HepG2 (cell line): ENCODE data around the gene MYO18B. TPM values are rescaled to one million over a fixed set of nuclear protein-coding genes. Genes with fewer than 3 reads are reported as not detected.
A peak's percentile ranks its signal among the peaks of the same experiment; 100 is the strongest.

Experiments used
- ATAC-seq: fragments of 200-7000 bp; cut with Tn5 transposase; 3 replicates; pipeline ENCODE4 v1.9.1; 2020; ENCODE audit warnings: mild to moderate bottlenecking, moderate library complexity
- BruUV-seq: library from RNA; stranded (reverse); fragments of 400-500 nt; replicated peaks from 2 replicates; lab custom pipeline; 2021; lab: Mats Ljungman, UMichigan
- CTCF ChIA-PET: fragments of 300-600 bp; formaldehyde crosslinking; extraction: SDS; loops from one replicate; lab custom pipeline; 2021; ENCODE audit warnings: low total read pairs, inconsistent platforms, low intra/inter-chr PET ratio; lab: Yijun Ruan, JAX
- POLR2A ChIA-PET: fragments of 350-600 bp; sonication (Branson Sonifier 250); formaldehyde crosslinking; loops from one replicate; lab custom pipeline; 2020; ENCODE audit warnings: antibody characterized with exemption, inconsistent platforms; lab: Yijun Ruan, JAX
- DNase-seq: peaks from one replicate; pipeline ENCODE4 v3.0.0-alpha.2; 2015; ENCODE audit warnings: low spot score
- FAIRE-seq: peaks from 3 replicates; lab custom pipeline; 2011; peaks lifted over from hg19 to GRCh38; lab: Jason Lieb, UNC
- H2AFZ ChIP-seq: one replicate; pipeline ENCODE4 v1.6.1; 2011; ENCODE audit warnings: low read length, inconsistent platforms
- H3K27ac ChIP-seq: fragments of 300-600 bp; 3 replicates; pipeline ENCODE4 v1.8.0; 2011; ENCODE audit warnings: mixed run types, mild to moderate bottlenecking, mixed read lengths, low read length, inconsistent platforms; ENCODE audit not compliant: insufficient read depth; ENCODE audit errors: extremely low read length
- H3K27me3 ChIP-seq, 2 experiments: fragments of 200-600 bp in 1 of 2; 2 replicates in 1 of 2; 3 replicates in 1 of 2; pipeline versions ENCODE4 v1.6.0 to v1.8.0; 2011; ENCODE audit warnings: low read length in 2 of 2, mild to moderate bottlenecking in 2 of 2, moderate library complexity in 2 of 2, inconsistent platforms in 1 of 2; ENCODE audit not compliant: insufficient read depth in 2 of 2, control insufficient read depth in 1 of 2
- H3K36me3 ChIP-seq, 2 experiments: fragments of 200-600 bp in 1 of 2; replicated peaks in 1 of 2; 2 replicates in 1 of 2; 3 replicates in 1 of 2; pipeline versions ENCODE4 v1.5.1 to v1.8.0; 2011; ENCODE audit warnings: low read length in 2 of 2, inconsistent platforms in 1 of 2; ENCODE audit not compliant: insufficient read depth in 2 of 2, control insufficient read depth in 1 of 2
- H3K4me1 ChIP-seq: 2 replicates; pipeline ENCODE4 v1.5.1; 2012; ENCODE audit warnings: low read length, inconsistent platforms; ENCODE audit not compliant: insufficient read depth
- H3K4me2 ChIP-seq: 2 replicates; pipeline ENCODE4 v1.6.0; 2011; ENCODE audit warnings: low read depth, low read length, inconsistent platforms
- H3K4me3 ChIP-seq, 3 experiments: fragments of 200-600 bp in 1 of 3; sonication (generic), shearing (Covaris generic) in 1 of 3; replicated peaks in 1 of 3; 2 replicates each; pipeline ENCODE4 v1.5.1; 2011 to 2016; ENCODE audit warnings: low read length in 3 of 3, inconsistent platforms in 2 of 3, low read depth in 2 of 3, mild to moderate bottlenecking in 2 of 3, control low read depth in 1 of 3, mixed read lengths in 1 of 3; ENCODE audit not compliant: insufficient read depth in 1 of 3
- H3K79me2 ChIP-seq: one replicate; pipeline ENCODE4 v1.6.1; 2011; ENCODE audit warnings: low read length, inconsistent platforms; ENCODE audit not compliant: insufficient read depth
- H3K9ac ChIP-seq: 2 replicates; pipeline ENCODE4 v1.6.0; 2011; ENCODE audit warnings: mild to moderate bottlenecking, low read depth, low read length, inconsistent platforms; ENCODE audit not compliant: insufficient read depth
- H3K9me3 ChIP-seq: 2 replicates; pipeline ENCODE4 v1.5.1; 2012; ENCODE audit warnings: mild to moderate bottlenecking, low read length
- H4K20me1 ChIP-seq: 2 replicates; pipeline ENCODE4 v1.6.0; 2011; ENCODE audit warnings: inconsistent platforms, mild to moderate bottlenecking, low read length, moderate library complexity; ENCODE audit not compliant: insufficient read depth
- ELK4 ChIP-seq: sonication (generic); formaldehyde crosslinking; IDR thresholded peaks from 2 replicates; pipeline ENCODE4 v1.9.0; 2021; ENCODE audit warnings: missing genetic modification reagents, borderline replicate concordance
- FLYWCH1 ChIP-seq: sonication (generic); formaldehyde crosslinking; IDR thresholded peaks from 2 replicates; pipeline ENCODE4 v1.8.1; 2023; ENCODE audit warnings: mild to moderate bottlenecking, missing genetic modification reagents
- HMGA1 ChIP-seq: sonication (generic); formaldehyde crosslinking; conservative IDR thresholded peaks from 2 replicates; pipeline ENCODE4 v1.4.0; 2020; ENCODE audit warnings: missing genetic modification reagents
- NKX3-1 ChIP-seq: sonication (generic); formaldehyde crosslinking; IDR thresholded peaks from 2 replicates; pipeline ENCODE4 v1.5.0; 2020; ENCODE audit warnings: missing genetic modification reagents
- PAX8 ChIP-seq: sonication (generic); formaldehyde crosslinking; IDR thresholded peaks from 2 replicates; pipeline ENCODE4 v1.8.0; 2022; ENCODE audit warnings: mild to moderate bottlenecking, missing genetic modification reagents, borderline replicate concordance
- PCBP2 ChIP-seq: fragments of 200-400 bp; formaldehyde crosslinking; optimal IDR thresholded peaks from 2 replicates; pipeline ENCODE3; 2018; ENCODE audit warnings: low read length, low read depth; ENCODE audit not compliant: poor library complexity, severe bottlenecking
- PLRG1 ChIP-seq: fragments of 450-650 bp; conservative IDR thresholded peaks from 2 replicates; pipeline ENCODE4 v1.6.1; 2016
- STAG1 ChIP-seq: sonication (generic); formaldehyde crosslinking; IDR thresholded peaks from 2 replicates; pipeline ENCODE4 v1.4.0; 2020; ENCODE audit warnings: missing genetic modification reagents
- THYN1 ChIP-seq: sonication (generic); formaldehyde crosslinking; IDR thresholded peaks from 2 replicates; pipeline ENCODE4 v1.8.1; 2023; ENCODE audit warnings: low read depth, mild to moderate bottlenecking, moderate library complexity, missing genetic modification reagents, borderline replicate concordance
- ZNF383 ChIP-seq: sonication (generic); formaldehyde crosslinking; IDR thresholded peaks from 2 replicates; pipeline ENCODE4 v1.4.0; 2020; ENCODE audit warnings: missing genetic modification reagents, mild to moderate bottlenecking, borderline replicate concordance
- ZNF407 ChIP-seq: sonication (generic); formaldehyde crosslinking; IDR thresholded peaks from one replicate; pipeline ENCODE4 v1.5.1; 2020; ENCODE audit warnings: mild to moderate bottlenecking, missing genetic modification reagents; ENCODE audit errors: not compliant biosample characterization
- ZNF589 ChIP-seq: sonication (generic); formaldehyde crosslinking; conservative IDR thresholded peaks from 2 replicates; pipeline ENCODE4 v1.8.0; 2022; ENCODE audit warnings: mild to moderate bottlenecking, moderate library complexity, missing genetic modification reagents
- ZNF746 ChIP-seq: sonication (generic); formaldehyde crosslinking; IDR thresholded peaks from 2 replicates; pipeline ENCODE4 v1.8.0; 2022; ENCODE audit warnings: mild to moderate bottlenecking, missing genetic modification reagents
- ZNF83 ChIP-seq: sonication (generic); formaldehyde crosslinking; IDR thresholded peaks from 2 replicates; pipeline ENCODE4 v1.4.0; 2020; ENCODE audit warnings: missing genetic modification reagents, mild to moderate bottlenecking, borderline replicate concordance
- WGBS: methylation state at CpG from one replicate; pipeline ENCODE4 v1.1.6; 2017; ENCODE audit warnings: low lambda C conversion rate; 5-methylcytosine and 5-hydroxymethylcytosine counted together
- in situ Hi-C: cut with HindIII; loops from 2 replicates; pipeline ENCODE4 v1.10.0; 2017; ENCODE audit warnings: low pct_unique_long_range_greater_than_20kb; ENCODE audit not compliant: extremely low pct_ligation_motif_present
- intact Hi-C: fragments of 100-400 bp; cut with micrococcal nuclease; formaldehyde crosslinking; loops from one replicate; pipeline ENCODE4 v1.10.0; 2022; ENCODE audit not compliant: unreplicated experiment
- polyA plus RNA-seq, 8 experiments: library from polyadenylated mRNA; depleted of rRNA in 3 of 8; stranded (reverse) in 7 of 8; unstranded in 1 of 8; fragments of >200 nt; fragmentation: Illumina TruSeq in 4 of 8; extraction: Trizol in 4 of 8; gene quantifications; 2 replicates each; pipeline versions ENCODE4 v1.2.1 to v1.2.3, GENCODE V29; 2011 to 2016; ENCODE audit warnings: low read depth in 4 of 8, missing spikeins in 1 of 8, mixed read lengths in 1 of 8; ENCODE audit not compliant: insufficient read depth in 1 of 8
- total RNA-seq, 5 experiments: library from RNA; depleted of rRNA; stranded (reverse); fragments of >200 nt; fragmentation: Illumina TruSeq; extraction: Trizol; gene quantifications; 2 replicates each; pipeline ENCODE4 v1.2.3, GENCODE V29; 2016; ENCODE audit warnings: low read depth in 1 of 5

The MYO18B gene
- total and polyA plus RNA-seq, 2 of the 13 experiments (the other 11 are each of a cell fraction or from before 2014, with no cell fraction given), result 0.01 TPM; not detected in 1

- no peak for TF ChIP-seq ZNF407 (CRISPR knock-in tag)
- TF ChIP-seq STAG1 (CRISPR knock-in tag), result 0 out of 2 replicates have a peak, but pooled peaks have one; percentile 6
These were observed 156.8 kb downstream of the MYO18B start (continued) for GRCh38 chr22:25898707-25899365.

- Histone ChIP-seq H4K20me1 (no peaks in the 10 kb centered on the region), H3K4me1 (no peaks in the 10 kb centered on the region), H3K4me3 (no peak overlapping the region), H3K36me3 (no peaks in the 10 kb centered on the region), H3K27ac (no peak overlapping the region), H3K27me3 (no peaks in the 10 kb centered on the region), H2AFZ (no peak overlapping the region), H3K9ac (no peak overlapping the region), H3K4me2 (no peak overlapping the region), H3K9me3 (no peaks in the 10 kb centered on the region), H3K79me2 (no peaks in the 10 kb centered on the region)
- intact Hi-C loops, result no loop called here
- in situ Hi-C loops, result loop anchor here (5.0 kb wide), 1 partner anchor 428 kb away; no protein-coding TSS in a partner anchor
- no TSS peak for BruUV-seq
- WGBS, result 4% methylated on average over 1 of the region's 1 CpG
- ChIA-PET POLR2A (no interaction called here), CTCF (no interaction called here)
- DNase-seq (no peak), FAIRE-seq (no peak), ATAC-seq (no peak)
- TF ChIP-seq HMGA1 (no peak), ELK4 (no peak), ZNF83 (CRISPR knock-in tag) (no peak), THYN1 (CRISPR knock-in tag) (no peak), PAX8 (CRISPR knock-in tag) (no peak), ZNF383 (CRISPR knock-in tag) (no peak), NKX3-1 (CRISPR knock-in tag) (no peak), PLRG1 (no peak), ZNF589 (CRISPR knock-in tag) (no peak), ZNF746 (no peak), FLYWCH1 (CRISPR knock-in tag) (no peak), PCBP2 (no peak)
These were observed 157.6 kb downstream of the MYO18B start for GRCh38 chr22:25899566-25899965.
